Activated naive CD8-positive, alpha-beta T cell treated with anti-CD3 and anti-CD28 coated beads for 36 hours (primary cell): Measurements from ENCODE around the gene TMPRSS2. TPM values are rescaled to one million over a fixed set of nuclear protein-coding genes. Genes with fewer than 3 reads are reported as not detected.

Experiments used
- DNase-seq: peaks from one replicate; pipeline ENCODE4 v3.0.0; 2021
- H3K27ac Mint-ChIP-seq: one replicate; pipeline ENCODE4 v1.8.0; 2022; ENCODE audit warnings: mild to moderate bottlenecking, moderate library complexity, mixed read lengths
- H3K27me3 Mint-ChIP-seq: one replicate; pipeline ENCODE4 v1.8.0; 2022; ENCODE audit warnings: mild to moderate bottlenecking, mixed read lengths
- H3K36me3 Mint-ChIP-seq: one replicate; pipeline ENCODE4 v1.8.0; 2021; ENCODE audit warnings: mild to moderate bottlenecking, mixed read lengths
- H3K4me1 Mint-ChIP-seq: one replicate; pipeline ENCODE4 v1.8.0; 2021; ENCODE audit warnings: mixed read lengths
- H3K4me3 Mint-ChIP-seq: one replicate; pipeline ENCODE4 v1.8.0; 2022; ENCODE audit warnings: mild to moderate bottlenecking, moderate library complexity, mixed read lengths
- H3K9me3 Mint-ChIP-seq: one replicate; pipeline ENCODE4 v1.8.0; 2022; ENCODE audit warnings: mixed read lengths
- total RNA-seq, 2 experiments: library from RNA; stranded (reverse); gene quantifications; one replicate each; pipeline ENCODE4 v1.2.3, GENCODE V29; 2021

The TMPRSS2 gene
- total RNA-seq, 2 experiments from 2014 or later: not detected

DNA sequence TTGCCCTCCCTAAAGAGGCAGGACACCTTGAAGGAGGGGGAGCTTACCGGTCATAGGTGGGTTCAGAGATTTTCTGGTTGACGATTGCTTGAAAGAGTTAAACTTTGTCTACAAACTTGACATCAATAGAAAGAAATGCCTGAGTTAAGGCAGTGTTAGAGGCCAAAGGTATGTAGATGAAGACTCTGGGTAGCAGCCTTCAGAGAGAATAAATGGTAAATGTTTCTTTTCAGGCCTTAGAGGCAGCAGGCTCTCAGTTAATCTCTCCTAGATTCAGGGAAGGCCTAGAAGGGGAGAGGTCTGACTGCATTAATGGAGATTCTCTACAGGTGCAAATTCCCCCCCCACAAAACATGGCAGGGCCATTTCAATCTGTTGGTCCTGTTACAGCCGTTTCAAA, 54.2 kb downstream of the TMPRSS2 start:
- Mint-ChIP-seq H3K4me1 (peaks cover 1% of the 10 kb centered on the region), H3K27ac (no peak overlapping the region), H3K9me3 (no peaks in the 10 kb centered on the region), H3K36me3 (peaks cover 10% of the 10 kb centered on the region), H3K4me3 (no peak overlapping the region), H3K27me3 (no peaks in the 10 kb centered on the region)
- no peak for DNase-seq

- DNase-seq: no peak
- Mint-ChIP-seq H3K4me1 (peaks cover 1% of the 10 kb centered on the region), H3K4me3 (no peak overlapping the region), H3K36me3 (peaks cover 10% of the 10 kb centered on the region), H3K27ac (no peak overlapping the region), H3K27me3 (no peaks in the 10 kb centered on the region), H3K9me3 (no peaks in the 10 kb centered on the region)
These were observed 54.8 kb downstream of the TMPRSS2 start for GRCh38 chr21:41453198-41453597.

DNA sequence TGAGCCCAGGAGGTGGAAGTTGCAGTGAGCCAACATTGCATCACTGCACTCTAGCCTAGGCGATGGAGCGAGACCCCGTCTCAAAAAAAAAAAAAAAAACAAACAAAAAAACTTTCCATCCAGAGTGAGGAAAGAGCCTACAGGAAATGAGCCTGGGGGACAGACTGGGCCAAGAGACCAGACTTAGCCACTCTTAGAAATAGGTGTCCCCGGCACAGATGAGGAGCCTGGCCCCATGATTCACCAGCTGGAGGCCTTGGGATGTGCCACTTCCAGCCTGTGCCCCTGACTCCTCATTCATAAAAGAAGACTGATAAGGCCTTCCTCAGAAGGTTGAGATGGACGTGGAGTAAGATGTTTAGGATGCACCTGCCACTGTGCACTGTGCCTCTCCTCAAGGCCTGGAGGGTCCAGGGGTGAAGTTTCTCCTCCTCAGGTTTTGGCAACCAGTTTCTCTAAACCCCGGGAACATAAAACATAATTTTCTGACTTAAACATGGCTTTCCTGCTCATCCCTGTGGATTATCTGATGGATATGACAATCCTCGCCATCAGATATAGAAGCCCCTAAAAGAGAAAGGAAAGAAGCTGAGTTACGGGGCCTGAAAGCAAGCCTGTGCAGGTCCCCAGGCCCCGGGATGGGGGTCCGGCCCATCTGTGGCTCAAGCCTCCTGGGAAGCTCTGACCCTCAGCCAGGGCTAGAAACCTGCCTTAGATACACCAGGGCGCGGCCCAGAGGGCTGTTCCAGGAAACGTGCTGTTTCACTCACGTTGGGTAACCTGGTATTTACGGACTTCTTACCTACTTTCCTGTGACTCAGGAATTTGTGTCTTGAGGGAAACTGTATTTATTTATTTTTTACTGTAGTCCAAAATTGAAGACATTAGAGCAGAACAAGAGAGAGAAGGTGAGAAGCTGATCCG, 55.9 kb downstream of the TMPRSS2 start:
- Mint-ChIP-seq H3K36me3 (peaks cover 16% of the 10 kb centered on the region), H3K4me3 (no peak overlapping the region), H3K9me3 (no peaks in the 10 kb centered on the region), H3K27me3 (no peaks in the 10 kb centered on the region), H3K4me1 (peaks cover 1% of the 10 kb centered on the region), H3K27ac (no peak overlapping the region)
- DNase-seq: no peak

GRCh38 chr21:41449613-41450012, 58.3 kb downstream of the TMPRSS2 start:
- Mint-ChIP-seq H3K4me3 (no peak overlapping the region), H3K27me3 (no peaks in the 10 kb centered on the region), H3K9me3 (no peaks in the 10 kb centered on the region), H3K27ac (no peak overlapping the region), H3K4me1 (peaks cover 1% of the 10 kb centered on the region), H3K36me3 (peaks cover 24% of the 10 kb centered on the region)
- no peak for DNase-seq

DNA sequence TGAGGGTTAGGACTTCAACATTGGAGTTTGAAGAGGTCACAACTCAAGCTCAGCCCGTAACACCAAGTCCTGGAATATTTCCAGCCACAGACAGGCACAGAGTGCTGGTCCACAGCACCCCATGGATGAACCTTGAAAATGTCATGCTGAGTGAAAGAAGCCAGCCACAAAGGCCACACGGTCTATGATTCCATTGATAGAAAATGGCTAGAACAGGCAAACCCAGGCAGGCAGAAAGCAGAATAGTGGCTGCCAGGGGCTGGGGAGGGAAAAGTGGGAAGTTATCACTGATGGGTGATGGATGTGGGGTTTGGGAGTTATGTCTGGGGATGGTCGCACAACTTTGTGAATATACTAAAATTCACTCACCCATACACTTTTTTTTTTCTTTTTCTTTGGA, 60.6 kb downstream of the TMPRSS2 start:
- Mint-ChIP-seq H3K4me1 (no peaks in the 10 kb centered on the region), H3K9me3 (no peaks in the 10 kb centered on the region), H3K36me3 (peaks cover 25% of the 10 kb centered on the region), H3K27ac (no peak overlapping the region), H3K4me3 (no peak overlapping the region), H3K27me3 (no peaks in the 10 kb centered on the region)
- DNase-seq: no peak

DNA sequence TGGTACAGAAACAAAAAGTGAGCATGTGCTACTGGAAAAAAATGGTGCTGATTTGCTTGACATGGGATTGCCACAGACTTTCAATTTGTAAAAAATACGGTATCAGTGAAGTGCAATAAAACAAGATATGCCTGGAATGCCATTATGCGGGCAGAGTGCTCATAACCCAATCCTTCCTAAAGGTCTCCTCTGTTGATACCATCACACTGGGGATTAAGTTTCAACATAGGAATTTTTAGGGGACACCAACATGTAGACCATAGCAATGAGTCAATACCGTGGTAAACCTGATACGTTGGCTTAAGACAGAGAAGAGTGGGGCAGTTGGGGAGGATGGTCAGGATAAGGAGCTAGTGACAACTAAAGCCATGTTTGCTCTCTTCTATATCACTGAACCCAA, 61.4 kb downstream of the TMPRSS2 start:
- Mint-ChIP-seq H3K27ac (no peak overlapping the region), H3K4me1 (no peaks in the 10 kb centered on the region), H3K36me3 (peaks cover 27% of the 10 kb centered on the region), H3K4me3 (no peak overlapping the region), H3K9me3 (no peaks in the 10 kb centered on the region), H3K27me3 (no peaks in the 10 kb centered on the region)
- DNase-seq: no peak

DNA sequence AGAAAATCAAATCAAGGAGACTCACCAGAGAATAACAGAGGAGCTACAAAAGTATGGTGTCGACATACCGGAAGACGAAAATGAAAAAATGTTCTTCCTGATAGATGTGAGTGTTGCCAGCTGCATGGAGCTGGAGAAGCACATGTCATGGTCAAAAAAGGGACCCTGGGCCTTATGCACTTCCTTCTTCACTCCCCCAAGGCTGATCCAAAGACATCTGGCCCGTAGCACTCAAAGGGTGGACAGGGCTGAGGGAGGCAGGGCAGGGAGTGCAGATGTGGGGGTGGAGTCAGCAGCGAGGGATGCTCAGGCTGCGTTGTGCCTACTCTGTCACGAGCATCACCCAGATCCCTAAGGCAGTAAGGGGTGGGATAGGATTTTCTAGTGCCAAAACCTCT, 62.5 kb downstream of the TMPRSS2 start:
- no peak overlapping the region for H3K4me3 Mint-ChIP-seq
- H3K9me3 Mint-ChIP-seq: no peaks in the 10 kb centered on the region
- H3K27ac Mint-ChIP-seq: no peak overlapping the region
- no peaks in the 10 kb centered on the region for H3K4me1 Mint-ChIP-seq
- H3K36me3 Mint-ChIP-seq: peaks cover 25% of the 10 kb centered on the region
- no peak for DNase-seq
- no peaks in the 10 kb centered on the region for H3K27me3 Mint-ChIP-seq

GRCh38 chr21:41444703-41445464, 63.1 kb downstream of the TMPRSS2 start:
- Mint-ChIP-seq H3K27me3 (no peaks in the 10 kb centered on the region), H3K4me1 (no peaks in the 10 kb centered on the region), H3K9me3 (no peaks in the 10 kb centered on the region), H3K36me3 (peaks cover 23% of the 10 kb centered on the region), H3K27ac (no peak overlapping the region), H3K4me3 (no peak overlapping the region)
- no peak for DNase-seq

DNA sequence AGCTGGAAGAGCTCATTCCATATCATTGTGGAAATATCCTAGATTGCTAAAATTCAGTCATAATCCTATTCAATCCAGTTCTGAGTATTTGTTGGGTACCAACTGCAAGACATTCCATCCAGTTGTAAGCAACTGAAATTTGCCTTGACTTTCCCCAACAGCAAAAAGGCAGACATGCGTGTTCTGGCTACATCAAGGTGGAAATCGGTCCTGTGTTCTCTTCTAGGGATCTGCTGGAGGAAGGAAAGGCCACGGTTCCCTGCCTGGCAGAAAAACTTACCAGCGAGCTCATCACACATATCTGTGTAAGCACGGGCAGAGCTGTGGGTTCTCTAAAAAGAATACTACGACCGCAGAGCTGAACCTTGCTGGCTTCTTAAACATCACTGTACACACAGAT, 64.4 kb downstream of the TMPRSS2 start:
- no peak for DNase-seq
- peaks cover 23% of the 10 kb centered on the region for H3K36me3 Mint-ChIP-seq
- H3K4me1 Mint-ChIP-seq: no peaks in the 10 kb centered on the region
- no peak overlapping the region for H3K27ac Mint-ChIP-seq
- no peaks in the 10 kb centered on the region for H3K9me3 Mint-ChIP-seq
- H3K4me3 Mint-ChIP-seq: no peak overlapping the region
- H3K27me3 Mint-ChIP-seq: no peaks in the 10 kb centered on the region

DNA sequence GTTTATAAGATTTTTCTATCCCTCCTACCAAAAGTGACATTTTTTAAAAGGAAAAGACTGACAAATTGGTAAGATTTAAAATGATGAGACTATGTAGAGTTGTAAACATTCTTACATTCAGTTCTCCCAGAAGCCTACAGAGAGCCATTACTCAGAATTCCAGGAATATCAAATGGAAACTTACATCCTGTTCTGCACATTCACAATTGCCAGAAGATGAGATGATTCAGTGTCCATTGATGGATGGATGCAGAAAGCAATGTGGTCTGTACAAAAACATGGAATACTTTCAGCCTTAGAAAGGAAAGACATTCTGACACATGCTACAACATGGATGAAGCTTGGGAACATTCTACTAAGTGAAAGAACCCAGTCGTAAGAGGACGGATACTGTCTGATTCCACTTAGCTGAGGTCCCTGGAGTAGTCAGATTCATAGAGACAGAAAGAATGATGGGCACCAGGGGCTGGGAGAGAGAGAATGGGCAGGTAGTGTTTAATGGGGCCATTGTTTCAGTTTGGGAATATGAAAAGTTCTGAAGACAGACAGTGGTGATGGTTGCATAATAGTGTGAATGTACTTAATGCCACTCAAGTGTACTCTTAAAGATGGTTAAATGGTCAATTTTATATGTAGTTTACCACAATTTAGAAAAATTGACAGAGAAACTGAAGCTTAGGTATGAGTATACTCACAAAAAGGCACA, 65.3 kb downstream of the TMPRSS2 start:
- Mint-ChIP-seq H3K4me1 (no peaks in the 10 kb centered on the region), H3K4me3 (no peak overlapping the region), H3K27me3 (no peaks in the 10 kb centered on the region), H3K27ac (peak overlapping the region; percentile 58), H3K9me3 (no peaks in the 10 kb centered on the region), H3K36me3 (peaks cover 23% of the 10 kb centered on the region)
- no peak for DNase-seq

DNA sequence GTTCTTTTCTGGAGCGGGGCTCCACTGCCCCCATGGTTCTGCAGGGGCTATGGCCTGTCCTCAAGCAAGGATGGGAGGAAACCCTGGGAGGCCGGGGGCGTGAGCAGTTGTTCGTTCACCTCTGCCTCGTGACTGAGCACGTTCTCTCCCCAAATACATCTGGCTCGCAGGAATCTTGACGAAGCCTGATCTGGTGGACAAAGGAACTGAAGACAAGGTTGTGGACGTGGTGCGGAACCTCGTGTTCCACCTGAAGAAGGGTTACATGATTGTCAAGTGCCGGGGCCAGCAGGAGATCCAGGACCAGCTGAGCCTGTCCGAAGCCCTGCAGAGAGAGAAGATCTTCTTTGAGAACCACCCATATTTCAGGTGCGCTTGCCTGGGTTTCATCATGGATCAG, 66.4 kb downstream of the TMPRSS2 start:
- H3K27me3 Mint-ChIP-seq: no peaks in the 10 kb centered on the region
- no peak overlapping the region for H3K4me3 Mint-ChIP-seq
- H3K4me1 Mint-ChIP-seq: no peaks in the 10 kb centered on the region
- no peak overlapping the region for H3K27ac Mint-ChIP-seq
- H3K36me3 Mint-ChIP-seq: peaks cover 22% of the 10 kb centered on the region
- DNase-seq: no peak
- no peaks in the 10 kb centered on the region for H3K9me3 Mint-ChIP-seq

DNA sequence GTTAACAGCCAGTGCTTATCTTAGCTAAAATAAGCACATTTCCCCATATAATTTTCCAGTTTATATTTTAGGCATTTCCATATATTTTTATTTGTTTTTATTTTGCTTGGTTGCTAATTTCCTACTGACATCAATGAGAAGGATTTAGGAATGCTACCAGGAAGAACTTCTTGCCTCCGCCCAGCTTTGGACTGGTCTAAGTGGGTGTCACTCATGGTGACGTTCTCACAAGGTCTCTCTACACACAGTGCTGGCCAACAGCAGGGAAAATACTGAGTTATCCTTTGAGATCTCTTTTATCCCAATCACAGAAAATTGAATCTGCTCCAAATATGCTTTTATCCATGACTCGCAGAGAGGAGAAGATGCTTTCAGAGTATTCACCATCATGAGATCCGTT, 68.7 kb downstream of the TMPRSS2 start:
- DNase-seq: no peak
- peaks cover 37% of the 10 kb centered on the region for H3K36me3 Mint-ChIP-seq
- no peaks in the 10 kb centered on the region for H3K4me1 Mint-ChIP-seq
- H3K27ac Mint-ChIP-seq: no peak overlapping the region
- H3K27me3 Mint-ChIP-seq: no peaks in the 10 kb centered on the region
- peaks cover 9% of the 10 kb centered on the region for H3K9me3 Mint-ChIP-seq
- H3K4me3 Mint-ChIP-seq: no peak overlapping the region

- no peak for DNase-seq
- H3K27me3 Mint-ChIP-seq: no peaks in the 10 kb centered on the region
- no peaks in the 10 kb centered on the region for H3K4me1 Mint-ChIP-seq
- H3K4me3 Mint-ChIP-seq: no peak overlapping the region
- H3K9me3 Mint-ChIP-seq: peaks cover 9% of the 10 kb centered on the region
- H3K36me3 Mint-ChIP-seq: peaks cover 41% of the 10 kb centered on the region
- no peak overlapping the region for H3K27ac Mint-ChIP-seq
These were observed 69.4 kb downstream of the TMPRSS2 start for GRCh38 chr21:41438425-41439113.

GRCh38 chr21:41437729-41438128, 70.2 kb downstream of the TMPRSS2 start:
- Mint-ChIP-seq H3K4me1 (no peaks in the 10 kb centered on the region), H3K27ac (no peak overlapping the region), H3K4me3 (no peak overlapping the region), H3K36me3 (peaks cover 45% of the 10 kb centered on the region), H3K27me3 (no peaks in the 10 kb centered on the region), H3K9me3 (peaks cover 13% of the 10 kb centered on the region)
- no peak for DNase-seq

DNA sequence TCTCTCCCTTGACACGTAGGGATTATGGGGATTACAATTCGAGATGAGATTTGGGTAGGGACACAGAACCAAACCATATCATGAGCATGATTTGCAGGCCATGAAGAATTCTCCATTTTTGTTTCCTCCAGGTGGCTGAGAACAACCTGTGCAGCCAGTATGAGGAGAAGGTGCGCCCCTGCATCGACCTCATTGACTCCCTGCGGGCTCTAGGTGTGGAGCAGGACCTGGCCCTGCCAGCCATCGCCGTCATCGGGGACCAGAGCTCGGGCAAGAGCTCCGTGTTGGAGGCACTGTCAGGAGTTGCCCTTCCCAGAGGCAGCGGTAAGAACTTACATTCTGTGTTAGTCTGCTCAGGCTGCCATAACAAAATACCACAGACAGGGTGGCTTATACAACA, 72.3 kb downstream of the TMPRSS2 start:
- Mint-ChIP-seq H3K36me3 (peaks cover 54% of the 10 kb centered on the region), H3K27ac (no peak overlapping the region), H3K4me3 (no peak overlapping the region), H3K9me3 (peaks cover 13% of the 10 kb centered on the region), H3K4me1 (no peaks in the 10 kb centered on the region), H3K27me3 (no peaks in the 10 kb centered on the region)
- DNase-seq: no peak
